GM18867 (cell line): Measurements from ENCODE around the gene PRR12.
A peak's percentile ranks its signal among the peaks of the same experiment; 100 is the strongest.

Experiments used
- ATAC-seq: cut with Tn5 transposase; IDR thresholded peaks from one replicate; pipeline ENCODE4 v1.9.1; 2021; ENCODE audit warnings: mild to moderate bottlenecking, moderate library complexity; ENCODE audit not compliant: unreplicated experiment

The PRR12 gene

DNA sequence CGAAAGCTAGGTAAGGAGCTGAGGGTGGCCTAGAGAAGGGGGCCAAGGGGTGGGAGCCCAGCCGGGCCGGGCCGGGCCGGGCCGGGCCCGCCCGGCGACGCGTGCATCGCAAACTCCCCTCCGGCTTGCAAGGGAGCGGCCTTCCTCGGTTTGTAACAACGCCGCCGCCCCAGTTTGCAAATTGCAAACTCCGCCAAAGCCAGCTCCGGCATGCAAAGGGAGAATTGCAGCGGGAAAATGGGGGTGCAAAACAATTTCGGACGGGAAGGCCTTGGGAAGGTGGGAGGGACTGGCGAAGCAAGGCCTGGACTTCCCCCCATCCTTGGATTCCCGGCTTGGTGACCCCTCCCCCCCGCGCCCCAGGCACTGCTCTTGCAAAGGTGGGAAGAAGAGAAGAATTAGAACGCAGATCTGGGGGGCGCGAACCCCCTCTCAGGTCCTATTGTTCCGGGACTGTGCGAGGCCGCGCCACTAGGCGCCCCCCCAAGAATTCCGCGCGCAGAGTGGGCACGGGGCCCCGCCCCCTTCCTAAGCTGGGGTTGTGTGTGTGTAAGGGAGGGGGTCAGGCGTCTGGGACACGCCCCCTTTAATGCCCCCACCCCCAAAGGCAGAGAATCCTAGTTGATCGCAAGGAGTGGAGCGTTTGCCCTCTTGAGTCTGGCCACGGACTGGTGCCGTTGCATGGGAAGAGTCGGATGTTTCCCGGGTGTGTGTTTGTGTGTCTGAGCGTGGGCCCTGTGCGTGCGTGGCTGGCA is 926 bp downstream of the PRR12 start:
- no peak for ATAC-seq

DNA sequence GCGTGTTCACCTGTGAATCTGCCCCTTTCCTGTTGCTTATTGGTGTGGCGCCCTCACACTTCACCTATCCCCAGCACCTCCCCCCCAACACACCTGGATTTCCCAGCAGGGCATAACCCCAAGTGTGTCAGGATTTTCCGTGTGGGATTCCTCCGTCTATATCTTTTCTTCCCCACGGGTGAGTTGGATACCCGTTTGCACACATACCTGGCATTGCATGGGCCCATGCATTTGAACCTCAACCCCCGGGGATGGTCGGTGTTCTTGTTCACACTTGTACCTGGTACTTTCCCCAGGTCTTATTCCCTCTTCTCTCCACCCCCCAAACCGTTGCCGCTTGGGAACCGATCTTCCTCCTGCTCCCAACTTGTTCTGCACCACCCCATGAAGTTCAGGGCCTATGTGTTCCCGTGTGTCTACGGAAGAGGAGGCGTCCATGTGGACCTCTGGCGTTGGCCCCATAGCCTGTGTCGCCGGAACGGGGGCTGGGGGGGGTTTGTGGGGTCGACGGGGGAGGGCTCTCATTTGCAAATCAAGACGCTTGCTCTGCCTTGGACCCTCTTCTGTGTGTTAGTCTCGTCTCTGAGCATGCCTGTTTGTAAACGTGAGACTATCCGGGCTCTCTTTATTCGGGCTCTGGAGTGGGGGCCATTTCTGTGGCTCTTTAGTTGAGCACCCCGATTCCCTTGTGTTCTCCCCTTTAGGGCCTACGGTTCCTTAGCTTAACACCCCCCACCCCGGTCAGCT is 1.7 kb downstream of the PRR12 start:
- ATAC-seq: no peak

DNA sequence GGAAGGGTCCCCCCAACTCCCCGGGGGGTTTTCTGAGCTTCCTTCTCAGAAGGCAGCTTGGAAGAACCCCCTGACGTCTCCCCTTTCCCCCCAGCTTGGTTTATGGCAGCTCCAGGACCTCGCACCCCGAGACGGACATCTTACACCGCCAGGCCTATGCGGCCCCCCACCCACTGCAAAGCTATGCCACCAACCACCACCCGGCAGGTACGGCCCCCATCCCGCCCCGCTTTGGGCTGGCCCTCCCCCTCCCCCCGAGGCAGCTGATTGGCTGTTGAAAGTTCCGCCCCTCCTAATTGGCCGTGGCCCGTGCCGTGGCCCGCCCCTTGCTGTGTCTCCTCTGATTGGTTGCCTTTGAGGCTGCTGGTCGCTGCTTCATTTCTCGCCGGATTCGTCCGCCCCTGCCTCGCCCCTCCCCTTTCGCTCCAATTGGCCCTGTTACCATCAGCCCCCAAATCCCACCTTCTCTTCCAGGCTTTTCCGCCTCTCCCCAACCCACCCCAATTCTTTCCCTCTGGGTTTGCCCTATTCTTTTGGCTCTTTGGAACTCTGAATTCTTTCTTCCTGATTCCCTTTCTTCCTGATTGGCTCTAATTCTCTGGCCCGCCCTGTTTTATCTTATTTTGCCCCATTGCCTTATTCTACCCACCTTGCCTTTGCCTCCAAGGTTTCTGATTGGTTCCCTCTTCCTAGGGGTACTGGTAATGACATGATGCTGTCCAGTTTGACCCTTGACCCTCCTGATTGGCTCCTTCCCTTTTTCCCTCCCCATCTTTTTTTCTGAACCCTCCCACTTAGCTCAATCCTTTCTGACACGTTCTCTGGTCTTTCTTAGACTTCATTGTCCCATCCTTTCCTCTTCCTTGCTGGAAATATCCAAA is 2.5 kb downstream of the PRR12 start:
- ATAC-seq: peak; percentile 51

DNA sequence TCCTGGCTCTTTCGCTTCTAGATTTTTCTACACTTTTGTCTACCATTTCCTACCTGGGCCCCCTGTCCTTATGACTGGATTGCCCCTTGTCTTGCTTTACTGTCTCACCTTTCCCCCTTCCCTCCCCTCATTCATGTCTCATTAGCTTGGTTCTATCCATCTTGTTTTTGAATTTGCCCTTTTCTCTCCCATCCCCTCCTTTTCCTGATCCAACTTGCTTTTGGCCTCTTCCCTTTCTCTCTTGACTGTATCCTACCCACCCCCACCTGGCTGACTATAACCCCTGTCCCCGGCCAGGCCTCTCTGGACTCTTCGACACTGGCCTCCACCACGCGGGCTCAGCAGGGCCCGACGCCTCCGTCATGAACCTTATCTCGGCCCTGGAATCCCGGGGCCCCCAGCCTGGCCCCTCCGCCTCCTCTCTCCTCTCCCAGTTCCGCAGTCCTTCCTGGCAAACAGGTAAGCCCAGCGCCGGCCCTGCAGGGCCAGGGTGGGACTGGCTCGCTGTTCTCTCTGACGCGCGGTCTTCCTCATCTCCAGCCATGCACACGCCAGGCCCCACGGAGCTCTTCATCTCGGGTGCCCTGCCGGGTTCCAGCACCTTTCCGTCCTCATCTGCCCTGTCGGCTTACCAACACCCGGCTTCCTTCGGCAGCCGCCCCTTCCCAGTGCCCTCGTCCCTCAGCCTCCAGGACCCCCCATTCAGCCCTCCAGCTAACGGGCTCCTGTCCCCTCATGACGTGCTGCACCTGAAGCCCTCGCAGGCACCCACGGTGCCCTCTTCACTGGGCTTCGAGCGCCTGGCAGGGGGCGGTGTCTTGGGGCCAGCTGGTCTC is 3.4 kb downstream of the PRR12 start:
- no peak for ATAC-seq

DNA sequence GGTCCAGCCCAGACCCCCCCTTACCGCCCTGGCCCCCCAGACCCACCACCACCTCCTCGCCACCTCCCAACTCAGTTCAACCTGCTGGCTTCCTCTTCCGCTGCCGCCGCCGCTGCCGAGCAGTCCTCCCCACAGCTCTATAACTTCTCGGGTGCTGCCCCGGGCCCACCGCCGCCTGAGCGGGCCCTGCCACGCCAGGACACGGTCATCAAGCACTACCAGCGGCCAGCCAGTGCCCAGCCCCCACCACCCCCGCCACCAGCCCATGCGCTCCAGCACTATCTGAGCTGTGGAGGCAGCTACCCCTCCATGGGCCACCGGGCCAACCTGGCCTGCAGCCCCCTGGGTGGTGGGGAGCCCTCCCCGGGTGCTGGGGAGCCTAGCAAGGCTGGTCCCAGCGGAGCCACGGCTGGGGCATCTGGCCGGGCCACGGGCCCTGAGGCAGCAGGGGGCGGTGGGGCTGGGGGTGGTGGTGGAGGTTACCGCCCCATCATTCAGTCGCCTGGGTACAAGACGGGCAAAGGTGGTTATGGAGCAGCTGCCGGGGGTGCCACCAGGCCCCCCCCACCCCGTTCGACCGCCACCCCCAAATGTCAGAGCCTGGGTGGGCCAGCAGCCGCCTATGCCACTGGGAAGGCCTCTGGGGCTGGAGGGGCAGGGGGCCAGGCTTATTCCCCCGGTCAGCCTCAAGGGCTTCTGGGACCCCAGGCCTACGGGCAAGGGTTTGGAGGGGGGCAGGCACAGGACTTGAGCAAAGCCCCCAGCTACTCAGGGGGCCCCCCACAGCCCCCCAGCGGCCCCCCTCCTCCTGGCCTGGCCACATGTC is 4.2 kb downstream of the PRR12 start:
- no peak for ATAC-seq

DNA sequence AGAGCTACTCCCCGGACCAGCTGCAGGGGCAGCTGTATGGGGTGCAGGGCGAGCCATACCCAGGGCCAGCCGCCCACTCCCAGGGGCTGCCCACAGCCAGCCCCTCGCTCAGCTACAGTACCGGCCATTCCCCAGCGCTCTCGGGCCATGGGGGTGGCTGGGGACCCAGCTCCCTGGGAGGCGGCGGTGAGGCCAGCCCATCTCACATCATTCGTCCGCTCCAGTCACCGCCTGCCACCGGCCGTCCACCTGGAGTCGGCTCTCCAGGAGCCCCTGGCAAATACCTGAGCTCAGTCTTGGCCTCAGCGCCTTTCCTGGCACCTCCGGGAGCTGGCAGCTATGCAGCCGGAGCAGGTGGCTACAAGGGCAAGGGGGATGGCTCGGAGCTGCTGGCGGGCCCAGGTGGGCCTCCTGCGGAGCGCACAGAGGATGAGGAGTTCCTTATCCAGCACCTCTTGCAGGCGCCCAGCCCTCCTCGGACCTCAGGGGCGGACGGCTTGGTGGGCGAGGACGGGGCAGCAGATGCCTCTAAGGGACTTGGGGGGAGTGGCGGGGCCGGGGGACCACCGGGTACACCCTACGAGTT is 4.9 kb downstream of the PRR12 start:
- no peak for ATAC-seq

DNA sequence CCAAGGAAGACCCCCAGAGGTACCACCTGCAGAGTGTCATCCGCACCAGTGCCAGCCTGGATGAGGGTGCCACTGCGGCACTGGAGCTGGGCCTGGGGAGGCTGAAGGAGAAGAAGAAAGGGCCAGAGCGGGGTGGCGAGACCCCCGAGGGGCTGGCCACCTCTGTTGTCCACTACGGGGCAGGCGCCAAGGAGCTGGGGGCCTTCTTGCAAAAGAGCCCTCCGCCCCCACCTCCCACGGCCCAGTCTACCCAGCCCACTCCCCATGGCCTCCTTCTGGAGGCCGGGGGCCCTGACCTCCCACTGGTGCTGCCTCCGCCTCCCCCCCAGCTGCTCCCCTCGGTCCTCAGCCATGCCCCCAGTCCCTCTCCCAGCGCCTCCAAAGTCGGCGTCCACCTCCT is 5.4 kb downstream of the PRR12 start:
- ATAC-seq: no peak

DNA sequence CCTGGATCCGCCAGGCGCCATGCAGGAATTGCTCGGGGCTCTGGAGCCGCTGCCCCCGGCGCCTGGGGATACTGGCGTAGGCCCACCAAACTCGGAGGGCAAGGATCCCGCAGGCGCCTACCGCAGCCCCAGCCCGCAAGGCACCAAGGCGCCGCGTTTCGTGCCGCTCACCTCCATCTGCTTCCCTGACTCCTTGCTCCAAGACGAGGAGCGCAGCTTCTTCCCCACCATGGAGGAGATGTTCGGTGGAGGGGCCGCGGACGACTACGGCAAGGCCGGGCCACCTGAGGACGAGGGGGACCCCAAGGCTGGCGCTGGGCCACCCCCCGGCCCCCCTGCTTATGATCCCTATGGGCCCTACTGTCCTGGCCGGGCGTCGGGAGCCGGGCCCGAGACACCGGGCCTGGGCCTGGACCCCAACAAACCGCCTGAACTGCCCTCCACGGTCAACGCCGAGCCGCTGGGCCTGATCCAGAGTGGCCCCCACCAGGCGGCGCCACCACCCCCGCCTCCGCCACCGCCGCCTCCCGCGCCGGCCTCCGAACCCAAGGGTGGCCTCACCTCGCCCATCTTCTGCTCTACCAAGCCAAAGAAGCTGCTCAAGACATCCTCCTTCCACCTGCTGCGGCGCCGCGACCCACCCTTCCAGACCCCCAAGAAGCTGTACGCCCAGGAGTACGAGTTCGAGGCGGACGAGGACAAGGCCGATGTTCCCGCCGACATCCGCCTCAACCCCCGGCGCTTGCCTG is 6.1 kb downstream of the PRR12 start:
- no peak for ATAC-seq

DNA sequence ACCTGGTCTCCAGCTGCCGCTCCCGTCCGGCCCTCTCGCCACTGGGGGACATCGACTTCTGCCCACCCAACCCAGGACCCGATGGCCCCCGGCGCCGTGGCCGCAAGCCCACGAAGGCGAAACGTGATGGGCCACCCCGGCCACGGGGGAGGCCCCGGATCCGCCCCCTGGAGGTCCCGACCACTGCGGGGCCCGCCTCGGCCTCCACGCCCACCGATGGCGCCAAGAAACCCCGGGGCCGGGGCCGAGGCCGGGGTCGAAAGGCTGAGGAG is 6.7 kb downstream of the PRR12 start:
- ATAC-seq: no peak

DNA sequence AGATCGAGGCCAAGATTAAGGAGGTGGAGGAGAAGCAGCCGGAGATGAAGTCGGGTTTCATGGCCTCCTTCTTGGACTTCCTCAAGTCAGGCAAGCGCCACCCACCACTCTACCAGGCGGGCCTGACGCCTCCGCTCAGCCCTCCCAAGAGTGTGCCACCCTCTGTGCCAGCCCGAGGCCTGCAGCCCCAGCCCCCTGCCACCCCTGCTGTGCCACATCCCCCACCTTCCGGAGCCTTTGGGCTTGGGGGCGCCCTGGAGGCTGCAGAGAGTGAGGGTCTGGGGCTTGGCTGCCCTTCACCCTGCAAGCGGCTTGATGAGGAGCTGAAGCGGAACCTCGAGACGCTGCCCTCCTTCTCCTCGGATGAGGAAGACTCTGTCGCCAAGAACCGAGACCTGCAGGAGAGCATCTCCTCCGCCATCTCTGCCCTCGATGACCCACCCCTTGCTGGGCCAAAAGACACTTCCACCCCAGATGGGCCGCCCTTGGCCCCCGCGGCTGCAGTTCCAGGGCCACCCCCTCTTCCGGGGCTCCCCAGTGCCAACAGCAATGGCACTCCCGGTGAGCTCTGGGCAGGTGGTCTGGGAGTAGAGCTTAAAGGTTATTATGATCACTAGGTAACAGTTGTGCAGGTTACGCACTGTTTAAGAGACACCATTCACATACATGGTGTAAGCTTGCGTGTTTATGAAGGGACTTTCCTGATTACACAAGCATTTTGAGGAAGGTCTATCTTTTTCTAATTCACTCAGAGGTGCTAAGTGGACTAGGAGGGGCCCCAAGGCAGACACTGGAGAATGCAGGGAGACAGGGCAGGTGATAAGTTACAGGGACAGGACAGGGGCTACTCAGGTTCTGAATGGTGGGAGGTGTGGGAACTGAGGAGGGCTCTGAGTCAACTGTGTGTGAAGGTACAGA is 8.7 kb downstream of the PRR12 start:
- ATAC-seq: no peak

DNA sequence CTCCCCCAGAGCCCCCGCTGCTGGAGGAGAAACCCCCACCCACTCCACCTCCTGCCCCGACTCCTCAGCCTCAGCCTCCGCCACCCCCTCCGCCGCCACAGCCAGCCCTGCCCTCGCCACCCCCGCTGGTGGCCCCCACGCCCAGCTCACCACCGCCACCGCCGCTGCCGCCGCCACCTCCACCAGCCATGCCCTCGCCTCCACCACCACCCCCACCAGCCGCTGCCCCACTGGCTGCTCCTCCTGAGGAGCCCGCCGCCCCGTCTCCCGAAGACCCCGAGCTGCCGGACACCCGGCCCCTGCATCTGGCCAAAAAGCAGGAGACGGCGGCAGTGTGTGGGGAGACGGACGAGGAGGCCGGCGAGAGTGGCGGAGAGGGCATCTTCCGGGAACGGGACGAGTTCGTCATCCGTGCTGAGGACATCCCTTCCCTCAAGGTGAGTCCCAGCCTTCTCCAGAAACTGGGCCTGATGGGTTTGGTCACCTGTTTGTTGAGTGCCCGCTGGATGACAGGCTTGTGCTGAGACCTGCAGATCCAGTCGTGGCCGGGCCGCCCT is 10.6 kb downstream of the PRR12 start:
- ATAC-seq: no peak

DNA sequence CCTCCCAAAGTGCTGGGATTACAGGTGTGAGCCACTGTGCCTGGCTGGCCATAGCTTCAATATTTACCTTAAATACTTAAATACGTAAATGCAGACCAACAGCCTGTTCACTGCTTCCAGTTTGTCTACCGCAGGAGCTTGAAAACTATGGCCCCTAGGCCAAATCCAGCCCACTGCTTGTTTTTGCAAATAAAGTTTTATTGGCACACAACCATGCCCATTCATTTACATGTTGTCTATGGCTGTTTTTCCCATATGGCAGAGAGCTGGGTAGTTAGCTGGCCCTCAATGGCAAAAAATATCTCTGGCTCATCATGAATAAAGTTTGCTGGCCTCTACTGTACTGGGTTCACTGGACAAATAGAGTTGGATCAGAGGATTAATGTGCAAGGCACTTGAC is 11.8 kb downstream of the PRR12 start:
- ATAC-seq: no peak

DNA sequence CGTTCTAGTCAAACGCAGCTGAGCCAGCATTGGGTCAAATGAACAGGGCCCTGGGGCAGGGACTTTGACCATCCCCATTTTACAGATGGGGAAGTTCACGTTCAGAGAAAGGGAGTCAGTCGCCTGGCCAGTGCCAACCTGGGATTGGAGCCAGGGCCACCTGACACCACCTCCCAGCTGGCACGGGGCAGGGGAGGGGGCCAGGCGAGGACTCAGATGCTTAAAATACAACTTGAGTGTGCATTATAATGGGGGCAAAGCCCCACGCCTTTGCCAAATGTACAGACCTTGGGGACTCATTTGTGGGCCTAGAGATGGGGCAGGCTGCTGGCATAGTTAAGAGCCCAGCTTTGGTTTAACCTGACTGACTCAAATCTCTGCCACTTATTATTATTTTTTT is 14.6 kb downstream of the PRR12 start:
- no peak for ATAC-seq

DNA sequence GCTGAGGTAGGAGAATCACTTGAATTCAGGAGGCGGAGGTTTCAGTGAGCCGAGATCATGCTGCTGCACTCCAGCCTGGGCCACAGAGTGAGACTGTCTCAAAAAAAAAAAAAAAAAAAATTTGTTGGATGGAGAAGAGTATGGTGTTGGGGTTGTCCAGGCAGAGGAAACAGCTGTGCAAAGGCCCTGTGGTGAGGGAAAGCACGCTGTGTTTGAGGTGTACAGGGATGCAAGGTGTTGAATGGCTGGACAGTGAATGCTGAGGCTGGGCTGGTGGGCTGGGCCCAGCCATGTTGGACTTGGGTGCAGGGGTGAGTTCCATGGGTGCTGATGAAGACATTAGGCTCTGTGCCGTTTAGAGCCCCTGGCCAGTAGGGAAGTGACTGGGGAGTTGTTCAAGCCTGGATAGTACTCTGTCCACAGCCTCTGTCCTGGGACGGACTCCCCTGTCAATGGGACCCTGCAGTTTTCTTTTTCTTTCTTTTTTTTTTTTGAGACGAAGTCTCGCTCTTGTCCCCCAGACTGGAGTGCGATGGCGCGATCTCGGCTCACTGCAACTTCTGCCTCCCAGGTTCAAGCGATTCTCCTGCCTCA is 18.6 kb downstream of the PRR12 start:
- no peak for ATAC-seq

DNA sequence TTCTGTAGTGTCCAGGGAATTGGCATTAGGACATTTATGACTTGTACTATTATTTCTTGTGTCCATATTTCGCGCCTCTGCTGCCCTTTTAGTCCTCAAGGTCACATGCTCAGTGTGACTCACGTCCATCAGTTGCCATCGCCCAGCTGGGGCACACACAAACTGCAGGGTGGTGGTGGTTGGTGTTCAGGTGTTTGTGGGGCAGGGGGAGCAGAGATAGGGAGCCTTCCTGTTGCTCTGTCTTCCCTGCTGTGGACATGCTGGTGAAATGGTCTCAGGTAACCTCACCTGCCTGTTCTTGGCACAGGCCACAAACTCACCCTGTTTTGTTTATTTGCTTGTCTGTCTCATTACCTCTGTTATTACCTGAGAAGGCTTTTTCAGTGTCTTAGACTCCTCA is 22.4 kb downstream of the PRR12 start:
- no peak for ATAC-seq

DNA sequence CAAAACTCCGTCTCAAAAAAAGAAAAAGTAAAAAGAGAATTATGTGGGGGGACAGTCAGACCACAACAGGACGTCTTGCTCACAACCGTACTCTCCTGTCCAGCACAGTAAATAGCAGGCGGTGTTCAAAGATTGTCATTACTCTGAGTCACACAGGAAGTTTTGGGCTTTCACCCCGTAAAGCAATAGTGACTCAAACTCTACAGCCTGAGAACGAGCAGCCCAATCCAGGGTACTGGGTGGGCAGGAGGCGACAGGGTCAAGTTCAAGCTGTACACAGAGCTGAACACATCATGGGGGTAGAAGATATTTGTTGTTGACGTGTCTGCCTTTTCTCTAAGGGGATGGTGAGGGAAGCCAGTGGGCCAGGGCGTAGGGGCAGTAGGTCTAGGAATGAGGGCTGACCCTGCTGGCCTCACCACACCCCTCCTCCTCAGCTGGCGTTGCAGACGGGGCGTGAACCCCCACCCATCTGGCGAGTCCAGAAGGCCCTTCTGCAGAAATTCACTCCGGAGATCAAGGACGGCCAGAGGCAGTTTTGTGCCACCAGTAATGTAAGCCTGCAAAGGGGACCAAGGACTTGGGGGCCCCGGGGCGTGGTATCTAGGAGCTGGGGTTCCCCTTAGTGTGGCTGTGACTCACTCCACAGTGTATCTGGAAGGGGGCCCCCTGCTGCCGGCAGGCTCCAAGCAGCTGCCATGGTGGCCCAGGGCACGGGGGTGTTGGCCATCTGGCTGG is 23.3 kb downstream of the PRR12 start:
- ATAC-seq: no peak

DNA sequence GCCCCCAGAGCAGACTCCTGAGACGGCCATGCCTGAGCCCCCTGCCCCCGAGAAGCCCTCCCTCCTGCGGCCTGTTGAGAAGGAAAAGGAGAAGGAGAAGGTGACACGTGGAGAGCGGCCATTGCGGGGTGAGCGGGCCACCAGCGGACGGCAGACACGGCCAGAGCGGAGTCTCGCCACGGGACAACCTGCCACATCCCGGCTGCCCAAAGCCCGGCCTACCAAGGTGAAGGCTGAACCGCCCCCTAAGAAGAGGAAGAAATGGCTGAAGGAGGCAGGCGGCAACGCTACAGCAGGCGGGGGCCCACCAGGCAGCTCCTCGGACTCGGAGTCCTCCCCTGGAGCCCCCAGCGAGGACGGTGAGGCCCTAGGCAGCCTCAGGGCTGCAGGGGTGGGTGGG is 24.9 kb downstream of the PRR12 start:
- ATAC-seq: no peak
